ENCODE data around the gene GPX4. TPM values are rescaled to one million over a fixed set of nuclear protein-coding genes. Genes with fewer than 3 reads are reported as not detected.
"Not testable (repeated sequence)": the region's sequence is repeated elsewhere in the genome, so short reads cannot be mapped to it uniquely, and the experiment has no call there.

Gene GPX4
- total RNA-seq, 3 donors from 2014 or later: 148 to 165 (median 162) TPM

DNA sequence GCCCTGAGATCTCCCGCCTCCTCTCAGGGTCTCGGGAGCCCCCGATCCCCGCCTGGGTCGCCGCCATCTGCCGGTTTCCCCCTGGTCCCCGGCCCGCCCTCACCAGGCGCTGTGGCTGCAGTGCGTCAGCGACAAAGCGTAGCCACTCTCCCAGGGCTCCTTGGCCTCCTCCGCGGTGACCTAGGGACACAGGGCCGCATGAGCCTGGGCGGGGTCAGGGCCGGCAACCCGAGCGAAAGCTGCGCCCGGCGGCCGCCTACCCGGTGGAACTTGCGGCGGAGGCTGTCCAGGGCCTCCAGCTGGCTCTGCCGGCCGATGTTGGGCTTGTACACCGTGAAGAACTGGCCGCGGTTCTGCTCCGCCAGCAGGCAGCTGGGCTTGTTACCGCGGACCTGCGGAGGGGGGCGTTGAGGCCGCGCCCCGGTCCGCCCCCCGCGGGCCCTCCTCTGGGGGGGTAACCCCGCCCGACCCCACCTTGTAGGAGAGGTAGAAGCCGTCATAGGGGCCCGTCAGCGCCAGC, 5.3 kb downstream of the GPX4 start:
- Mint-ChIP-seq H3K27me3 (ENCODE audit: low read depth) (no peaks in the 10 kb centered on the region), H3K9me3 (no peaks in the 10 kb centered on the region), H3K36me3 (ENCODE audit: insufficient read depth) (peaks cover 2% of the 10 kb centered on the region), H3K4me1 (ENCODE audit: low read depth) (peaks cover 8% of the 10 kb centered on the region), H3K4me3 (no peak overlapping the region)
- ATAC-seq: no peak
- no peak for DNase-seq

GRCh38 chr19:1109697-1110671, 6.2 kb downstream of the GPX4 start:
- DNase-seq (no peak), ATAC-seq (no peak)
- no peak overlapping the region for H3K4me3 Mint-ChIP-seq
- peaks cover 2% of the 10 kb centered on the region for H3K36me3 Mint-ChIP-seq (ENCODE audit: insufficient read depth)
- no peaks in the 10 kb centered on the region for H3K27me3 Mint-ChIP-seq (ENCODE audit: low read depth)
- H3K4me1 Mint-ChIP-seq (ENCODE audit: low read depth): peaks cover 8% of the 10 kb centered on the region
- no peaks in the 10 kb centered on the region for H3K9me3 Mint-ChIP-seq

GRCh38 chr19:1110809-1111640, 7.2 kb downstream of the GPX4 start:
- Mint-ChIP-seq H3K4me1 (ENCODE audit: low read depth) (peaks cover 4% of the 10 kb centered on the region), H3K9me3 (no peaks in the 10 kb centered on the region), H3K36me3 (ENCODE audit: insufficient read depth) (peaks cover 2% of the 10 kb centered on the region), H3K27me3 (ENCODE audit: low read depth) (no peaks in the 10 kb centered on the region), H3K4me3 (no peak overlapping the region)
- ATAC-seq: no peak
- DNase-seq: no peak

GRCh38 chr19:1111641-1112267, 8.0 kb downstream of the GPX4 start:
- H3K27me3 Mint-ChIP-seq (ENCODE audit: low read depth): no peaks in the 10 kb centered on the region

GRCh38 chr19:1112268-1113029, 8.7 kb downstream of the GPX4 start:
- no peak for ATAC-seq
- no peak overlapping the region for H3K4me3 Mint-ChIP-seq
- no peaks in the 10 kb centered on the region for H3K27me3 Mint-ChIP-seq (ENCODE audit: low read depth)
- H3K9me3 Mint-ChIP-seq: no peaks in the 10 kb centered on the region
- no peaks in the 10 kb centered on the region for H3K4me1 Mint-ChIP-seq (ENCODE audit: low read depth)
- no peak for DNase-seq
- H3K36me3 Mint-ChIP-seq (ENCODE audit: insufficient read depth): peaks cover 2% of the 10 kb centered on the region

More at GRCh38 chr19:1111641-1112267, 8.0 kb downstream of the GPX4 start:
- ATAC-seq (no peak), DNase-seq (no peak)
- H3K36me3 Mint-ChIP-seq (ENCODE audit: insufficient read depth): peaks cover 2% of the 10 kb centered on the region
- H3K4me3 Mint-ChIP-seq: no peak overlapping the region
- peaks cover 1% of the 10 kb centered on the region for H3K4me1 Mint-ChIP-seq (ENCODE audit: low read depth)
- no peaks in the 10 kb centered on the region for H3K9me3 Mint-ChIP-seq

- peak; percentile 84 for DNase-seq
- no peak overlapping the region for H3K4me3 Mint-ChIP-seq
- H3K4me1 Mint-ChIP-seq (ENCODE audit: low read depth): no peaks in the 10 kb centered on the region
- H3K36me3 Mint-ChIP-seq (ENCODE audit: insufficient read depth): peaks cover 7% of the 10 kb centered on the region
- H3K27me3 Mint-ChIP-seq (ENCODE audit: low read depth): no peaks in the 10 kb centered on the region
- no peaks in the 10 kb centered on the region for H3K9me3 Mint-ChIP-seq
- ATAC-seq: peak; percentile 74 to 80
Observed at GRCh38 chr19:1113030-1113985, 9.5 kb downstream of the GPX4 start.

- H3K9me3 Mint-ChIP-seq: no peaks in the 10 kb centered on the region
- no peaks in the 10 kb centered on the region for H3K27me3 Mint-ChIP-seq (ENCODE audit: low read depth)
- peaks cover 8% of the 10 kb centered on the region for H3K36me3 Mint-ChIP-seq (ENCODE audit: insufficient read depth)
- H3K4me1 Mint-ChIP-seq (ENCODE audit: low read depth): no peaks in the 10 kb centered on the region
- DNase-seq (no peak), ATAC-seq (no peak)
- no peak overlapping the region for H3K4me3 Mint-ChIP-seq
Observed at GRCh38 chr19:1113986-1114483, 10.2 kb downstream of the GPX4 start.

- H3K36me3 Mint-ChIP-seq (ENCODE audit: insufficient read depth); H3K4me3 Mint-ChIP-seq; H3K27me3 Mint-ChIP-seq (ENCODE audit: low read depth): not testable (repeated sequence)
Observed at GRCh38 chr19:1114728-1115127, 10.9 kb downstream of the GPX4 start.

GRCh38 chr19:1115646-1116420, 12.0 kb downstream of the GPX4 start:
- Mint-ChIP-seq H3K9me3 (no peaks in the 10 kb centered on the region), H3K4me1 (ENCODE audit: low read depth) (no peaks in the 10 kb centered on the region), H3K36me3 (ENCODE audit: insufficient read depth) (peaks cover 7% of the 10 kb centered on the region), H3K4me3 (no peak overlapping the region), H3K27me3 (ENCODE audit: low read depth) (no peaks in the 10 kb centered on the region)
- no peak for ATAC-seq
- no peak for DNase-seq

More at GRCh38 chr19:1114728-1115127, 10.9 kb downstream of the GPX4 start:
- H3K4me1 Mint-ChIP-seq (ENCODE audit: low read depth); DNase-seq; H3K9me3 Mint-ChIP-seq; ATAC-seq: not testable (repeated sequence)

DNA sequence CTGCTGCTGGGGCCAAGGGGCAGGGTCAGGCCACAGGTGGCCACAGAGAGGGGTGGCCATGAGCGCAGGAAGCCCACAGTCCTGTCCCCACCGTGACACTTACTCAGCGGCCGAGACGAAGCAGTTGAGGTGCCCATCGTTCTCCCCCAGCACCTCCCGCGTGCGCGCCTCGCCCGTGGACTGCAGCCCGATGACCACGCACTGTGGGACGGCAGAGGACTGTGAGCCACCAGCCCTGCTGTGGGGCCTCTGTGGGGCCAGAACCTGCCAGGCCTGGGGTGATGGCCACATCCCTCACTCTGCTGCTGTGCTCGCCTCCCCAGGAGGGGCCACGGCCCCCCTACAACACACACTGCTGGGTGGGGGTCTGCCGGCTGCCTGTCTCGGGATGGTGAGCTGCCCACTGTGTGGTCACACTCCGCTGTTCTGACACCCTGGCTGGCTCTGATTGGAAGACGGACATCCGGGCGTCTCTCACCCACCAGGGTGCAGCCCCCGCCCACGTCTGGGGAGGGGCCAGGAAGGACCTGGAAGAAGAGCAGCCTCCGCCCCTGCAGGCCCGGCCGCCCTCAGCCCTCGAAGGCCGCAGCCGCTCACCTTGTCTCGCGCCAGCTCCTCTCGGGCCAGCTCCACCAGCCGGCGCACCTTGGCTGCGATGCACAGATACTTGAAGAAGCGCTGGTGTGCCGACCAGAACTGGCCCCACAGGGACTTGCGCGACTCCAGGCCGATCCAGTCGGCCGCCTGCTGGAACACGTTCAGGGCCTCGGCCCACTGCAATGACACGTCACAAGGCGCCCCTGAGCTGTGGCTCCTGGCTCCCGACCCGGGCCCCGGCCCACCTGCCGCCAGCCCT, 13.2 kb downstream of the GPX4 start:
- Mint-ChIP-seq H3K4me3 (no peak overlapping the region), H3K9me3 (no peaks in the 10 kb centered on the region), H3K27me3 (ENCODE audit: low read depth) (no peaks in the 10 kb centered on the region), H3K36me3 (ENCODE audit: insufficient read depth) (peaks cover 12% of the 10 kb centered on the region), H3K4me1 (ENCODE audit: low read depth) (no peaks in the 10 kb centered on the region)
- ATAC-seq (no peak), DNase-seq (no peak)

DNA sequence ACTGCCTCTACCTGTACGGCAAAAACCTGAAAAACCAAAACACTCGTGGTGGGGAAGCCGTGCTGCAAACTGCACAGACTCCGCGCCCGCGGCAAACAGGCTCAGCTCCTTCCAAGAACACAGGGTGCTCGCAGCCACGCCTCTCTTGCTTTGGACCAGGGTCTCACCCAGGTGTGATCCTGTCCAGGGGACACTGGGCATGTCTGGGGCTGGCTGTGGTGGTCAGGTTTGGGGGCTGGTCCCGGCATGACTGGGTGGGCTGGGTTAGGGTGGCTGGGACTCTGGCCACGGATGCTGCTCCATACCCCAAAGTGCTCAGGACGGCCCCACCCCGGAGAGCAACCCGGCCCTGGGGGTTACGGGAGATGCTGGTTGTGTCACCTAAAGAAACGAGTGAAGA, 13.9 kb downstream of the GPX4 start:
- no peak overlapping the region for H3K4me3 Mint-ChIP-seq
- no peaks in the 10 kb centered on the region for H3K27me3 Mint-ChIP-seq (ENCODE audit: low read depth)
- H3K9me3 Mint-ChIP-seq: no peaks in the 10 kb centered on the region
- H3K4me1 Mint-ChIP-seq (ENCODE audit: low read depth): no peaks in the 10 kb centered on the region
- ATAC-seq: no peak
- peaks cover 12% of the 10 kb centered on the region for H3K36me3 Mint-ChIP-seq (ENCODE audit: insufficient read depth)
- no peak for DNase-seq

All from activated T-cell treated with anti-CD3 and anti-CD28 coated beads, Interleukin-2, amount 50 U/mL, for 4 hours (primary cell).